GM12878 (cell line): Measurements from ENCODE around the gene RSF1. TPM values are rescaled to one million over a fixed set of nuclear protein-coding genes. Genes with fewer than 3 reads are reported as not detected.

Experiments used
- ATF2 ChIP-seq: IDR thresholded peaks from 2 replicates; pipeline ENCODE4 v1.6.1; 2012; ENCODE audit warnings: low read length, inconsistent platforms
- CBX3 ChIP-seq: fragments of 200-600 bp; sonication (generic); IDR thresholded peaks from 2 replicates; pipeline ENCODE4 v1.6.1; 2016; ENCODE audit warnings: low read depth, borderline replicate concordance
- CEBPB ChIP-seq, 2 experiments: fragments of 150-350 bp in 1 of 2; IDR thresholded peaks; 2 replicates each; pipeline ENCODE4 v1.6.1; 2012 to 2014; ENCODE audit warnings: low read depth in 2 of 2, low read length in 2 of 2, borderline replicate concordance in 1 of 2, inconsistent platforms in 1 of 2
- ZNF687 ChIP-seq: fragments of 450-650 bp; IDR thresholded peaks from 2 replicates; pipeline ENCODE4 v1.6.1; 2017; ENCODE audit warnings: mild to moderate bottlenecking, moderate library complexity
- polyA plus RNA-seq, 11 experiments: library from polyadenylated mRNA; depleted of rRNA in 4 of 11; unstranded in 6 of 11; stranded (reverse) in 5 of 11; fragments of >200 nt; fragmentation: Nextera tagmentation in 4 of 11; fragmentation: Illumina TruSeq in 1 of 11; extraction: Ambion mirVana in 4 of 11; extraction: Trizol in 1 of 11; gene quantifications; 1 replicate in 1 of 11; 2 replicates in 10 of 11; pipeline versions ENCODE4 v1.2.1 to v1.2.3, GENCODE V29; 2011 to 2016; ENCODE audit warnings: inconsistent platforms in 2 of 11, missing spikeins in 2 of 11, low read depth in 1 of 11
- total RNA-seq, 4 experiments: library from RNA; depleted of rRNA in 3 of 4; stranded (reverse); fragments of >200 nt in 3 of 4; fragmentation: Illumina TruSeq in 1 of 4; extraction: Trizol in 1 of 4; gene quantifications; 2 replicates each; pipeline versions ENCODE4 v1.2.1 to v1.2.3, GENCODE V29; 2013 to 2021
- TF ChIP-seq, protein P1 (sequence below): fragments of 450-650 bp; IDR thresholded peaks from 2 replicates; pipeline ENCODE4 v1.6.1; 2018; ENCODE audit warnings: borderline replicate concordance, mild to moderate bottlenecking; ENCODE audit not compliant: partially characterized antibody

RSF1 gene
- total and polyA plus RNA-seq, 10 of the 15 experiments (the other 5 are each of a cell fraction or from before 2014, with no cell fraction given), result 9.0 to 45.3 (median 30.0) TPM

DNA sequence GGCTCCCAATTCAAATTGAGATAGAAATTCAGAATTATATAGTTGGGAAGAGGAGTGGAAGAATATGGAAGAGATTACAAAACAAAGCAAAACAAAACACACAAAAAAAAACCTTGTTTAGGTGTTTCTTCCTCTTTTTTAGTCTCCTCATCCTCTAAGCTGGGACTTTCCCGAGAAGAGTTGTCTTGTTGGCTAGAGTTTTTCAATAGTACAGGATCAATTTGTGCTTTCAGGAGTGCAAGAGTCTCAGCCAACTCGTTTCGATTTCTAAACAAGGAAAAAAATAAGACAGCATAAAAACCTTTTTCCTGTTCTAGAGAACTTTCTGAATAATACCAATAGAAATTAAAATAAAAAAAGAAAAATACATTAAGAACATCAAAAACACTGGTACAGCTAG, 95.1 kb downstream of the RSF1 start (continued):
- TF ChIP-seq ZNF687, result no peak
- TF ChIP-seq ATF2, result no peak
- TF ChIP-seq, protein P1, sequence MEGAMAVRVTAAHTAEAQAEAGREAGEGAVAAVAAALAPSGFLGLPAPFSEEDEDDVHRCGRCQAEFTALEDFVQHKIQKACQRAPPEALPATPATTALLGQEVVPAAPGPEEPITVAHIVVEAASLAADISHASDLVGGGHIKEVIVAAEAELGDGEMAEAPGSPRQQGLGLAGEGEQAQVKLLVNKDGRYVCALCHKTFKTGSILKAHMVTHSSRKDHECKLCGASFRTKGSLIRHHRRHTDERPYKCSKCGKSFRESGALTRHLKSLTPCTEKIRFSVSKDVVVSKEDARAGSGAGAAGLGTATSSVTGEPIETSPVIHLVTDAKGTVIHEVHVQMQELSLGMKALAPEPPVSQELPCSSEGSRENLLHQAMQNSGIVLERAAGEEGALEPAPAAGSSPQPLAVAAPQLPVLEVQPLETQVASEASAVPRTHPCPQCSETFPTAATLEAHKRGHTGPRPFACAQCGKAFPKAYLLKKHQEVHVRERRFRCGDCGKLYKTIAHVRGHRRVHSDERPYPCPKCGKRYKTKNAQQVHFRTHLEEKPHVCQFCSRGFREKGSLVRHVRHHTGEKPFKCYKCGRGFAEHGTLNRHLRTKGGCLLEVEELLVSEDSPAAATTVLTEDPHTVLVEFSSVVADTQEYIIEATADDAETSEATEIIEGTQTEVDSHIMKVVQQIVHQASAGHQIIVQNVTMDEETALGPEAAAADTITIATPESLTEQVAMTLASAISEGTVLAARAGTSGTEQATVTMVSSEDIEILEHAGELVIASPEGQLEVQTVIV, result no peak
- TF ChIP-seq CEBPB (IDR thresholded peaks at IDR 0.05; ENCODE audit: borderline replicate concordance in 1 of 2, low read depth in 2 of 2, low read length in 2 of 2), result no peak
- TF ChIP-seq CBX3, result no peak
